ENCODE results near the gene SIPA1L3. TPM values are rescaled to one million over a fixed set of nuclear protein-coding genes. Genes with fewer than 3 reads are reported as not detected.

SIPA1L3 gene
- polyA plus RNA-seq, 4 donors: 23.3 to 30.6 (median 23.9) TPM

DNA sequence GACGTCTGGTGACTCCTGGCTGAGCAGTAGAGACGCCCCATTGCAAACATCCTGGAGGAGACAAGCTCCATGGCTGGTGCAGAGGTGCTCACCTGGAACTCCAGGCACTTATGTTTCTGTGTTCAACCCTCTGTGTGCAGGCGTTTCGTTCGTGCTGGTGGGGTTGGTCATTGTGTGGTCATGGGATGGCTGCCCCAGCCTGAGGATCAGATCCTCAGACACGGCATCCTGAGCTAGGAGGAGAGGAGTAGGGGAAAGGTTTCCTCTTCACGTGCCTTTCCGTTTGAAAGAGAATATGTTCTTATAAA is 87.8 kb downstream of the SIPA1L3 start:
- no peak for DNase-seq (ENCODE audit: low read depth in 4 of 4, low spot score in 3 of 4)

DNA sequence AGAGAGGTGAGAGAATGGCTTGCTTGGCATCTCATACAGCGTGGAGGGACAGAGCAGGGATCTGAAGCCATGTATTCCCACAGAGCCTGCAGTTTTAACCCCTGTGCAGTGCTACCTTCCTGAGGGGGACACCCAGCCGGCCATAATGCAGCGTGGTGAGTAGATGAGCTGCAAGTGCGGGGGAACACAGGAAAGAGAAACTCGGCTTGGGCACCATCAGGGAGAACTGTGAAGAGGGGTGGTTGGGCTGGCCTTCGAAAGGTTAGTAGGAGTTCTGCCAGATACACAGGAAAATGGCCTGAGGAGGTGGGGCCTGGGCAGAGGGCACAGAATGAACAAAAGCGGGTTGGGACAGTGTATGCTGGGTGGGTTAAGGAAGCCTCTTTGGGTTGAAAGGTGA is 88.3 kb downstream of the SIPA1L3 start:
- DNase-seq (ENCODE audit: low read depth in 4 of 4, low spot score in 3 of 4): no peak

DNA sequence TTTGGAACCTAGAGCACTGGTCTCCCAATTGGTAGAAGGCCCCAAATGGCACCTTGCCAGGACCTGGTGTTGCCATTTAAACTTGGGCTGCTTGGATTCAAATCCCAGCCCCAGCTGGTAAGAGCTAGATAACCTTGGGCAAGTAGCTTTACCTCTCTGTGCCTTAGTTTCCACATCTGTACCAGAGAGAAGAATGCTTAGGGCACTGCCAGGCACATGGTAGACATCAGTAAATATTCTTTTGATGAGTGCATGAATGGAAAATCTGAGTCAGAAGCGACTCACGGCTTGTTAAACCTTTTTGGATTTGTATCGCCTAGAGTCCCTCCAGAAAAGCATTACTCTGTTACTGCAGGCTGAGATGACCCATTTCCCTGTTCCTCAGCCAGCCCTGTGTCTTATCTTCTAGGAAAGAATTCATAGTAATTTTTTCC is 90.9 kb downstream of the SIPA1L3 start:
- DNase-seq (ENCODE audit: low read depth in 4 of 4, low spot score in 3 of 4): no peak

DNA sequence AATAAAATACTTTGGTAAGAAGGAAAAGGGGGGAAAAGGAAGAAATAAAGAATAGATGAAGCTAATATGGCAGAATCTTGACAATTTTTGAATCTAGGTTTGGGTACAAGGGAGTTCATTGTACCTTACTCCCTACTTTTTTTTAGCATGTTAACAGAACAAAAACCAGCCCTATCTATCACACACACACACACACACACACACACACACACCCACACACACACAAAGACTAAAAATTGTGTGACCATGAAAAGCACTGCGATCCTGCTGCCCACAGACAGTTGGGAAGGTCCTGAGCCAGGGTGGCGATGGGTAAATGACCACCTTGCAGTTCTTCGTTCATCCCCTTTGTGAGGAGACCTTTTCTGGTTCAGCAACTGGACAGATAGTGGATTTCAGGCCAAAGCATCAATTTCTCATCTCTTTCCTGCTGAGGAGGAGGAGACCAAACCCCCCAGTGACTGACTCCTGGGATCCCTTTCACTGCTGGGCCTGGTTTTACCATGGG is 91.8 kb downstream of the SIPA1L3 start:
- DNase-seq (ENCODE audit: low read depth in 4 of 4, low spot score in 3 of 4): no peak

DNA sequence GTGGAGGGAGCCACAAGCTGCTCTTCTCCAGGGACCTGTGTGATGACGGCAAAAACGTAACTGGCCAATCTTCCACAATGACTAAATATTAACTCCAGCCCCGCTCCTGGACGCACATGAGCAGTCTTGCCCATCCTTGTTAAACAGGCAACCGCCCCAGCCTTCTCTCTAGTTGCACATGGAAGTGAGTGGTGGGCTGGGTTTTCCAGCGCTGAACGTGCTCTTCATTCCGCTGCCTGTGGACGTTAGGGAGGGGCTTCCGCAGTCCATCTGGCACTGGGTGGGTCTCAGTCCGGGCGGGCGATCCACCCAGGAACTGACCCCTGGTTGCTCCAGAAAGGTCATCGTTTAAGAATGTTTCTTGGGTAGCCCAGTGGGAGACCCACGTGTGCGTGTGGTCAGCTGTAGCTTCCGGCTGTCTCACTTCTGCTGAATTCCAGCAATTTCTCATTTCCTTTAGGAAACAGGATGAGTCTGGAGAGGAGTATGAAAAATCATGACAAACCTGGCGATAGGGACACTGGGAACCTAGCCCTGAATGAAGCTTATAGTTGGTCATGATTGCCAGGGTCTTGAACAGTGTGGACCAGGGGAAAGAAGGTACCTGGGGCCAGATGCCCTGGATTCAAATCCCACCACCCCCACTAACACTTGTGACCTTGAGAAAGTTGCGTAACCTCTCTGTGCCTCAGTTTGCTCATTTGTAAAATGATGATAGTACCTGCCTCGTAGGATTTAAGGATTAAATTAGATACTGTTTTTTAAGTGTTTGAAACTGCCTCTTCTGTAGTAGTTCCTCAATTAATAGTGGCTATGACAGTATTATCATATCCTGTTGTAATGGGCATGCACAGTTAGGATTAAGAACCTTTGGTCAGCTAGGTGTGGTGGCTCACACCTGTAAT is 92.6 kb downstream of the SIPA1L3 start:
- peak in 3 of 4 donors; percentile 53 to 62 (median 53) for DNase-seq (ENCODE audit: low read depth in 4 of 4, low spot score in 3 of 4)

DNA sequence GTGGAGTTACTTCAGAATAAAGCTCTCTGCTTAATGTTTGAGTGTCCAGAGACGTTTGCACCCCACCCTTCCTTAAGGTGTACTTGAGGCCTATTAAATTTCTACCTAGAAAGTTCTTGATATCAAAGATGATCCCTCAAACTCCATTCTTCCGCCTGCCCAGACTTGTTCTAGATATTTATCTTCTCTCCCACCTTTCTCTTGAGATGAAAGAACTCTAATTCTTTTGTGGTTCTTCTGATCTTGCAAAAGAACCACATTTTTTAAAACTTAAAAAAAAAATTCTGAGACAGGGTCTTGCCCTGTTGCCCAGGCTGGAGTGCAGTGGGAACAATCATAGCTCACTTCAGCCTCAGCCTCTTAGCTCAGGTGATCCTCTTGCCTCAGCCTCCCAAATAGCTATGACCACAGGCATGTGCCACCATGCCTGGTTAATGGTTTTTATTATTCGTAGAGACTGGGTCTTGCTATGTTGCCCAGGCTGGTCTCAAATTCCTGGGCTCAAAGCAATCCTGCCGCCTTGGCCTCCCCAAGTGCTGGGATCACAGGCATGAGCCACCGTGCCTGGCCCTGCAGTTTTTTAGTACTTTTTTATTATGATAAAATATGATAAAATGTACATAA is 94.3 kb downstream of the SIPA1L3 start:
- DNase-seq (ENCODE audit: low read depth in 4 of 4, low spot score in 3 of 4): no peak

DNA sequence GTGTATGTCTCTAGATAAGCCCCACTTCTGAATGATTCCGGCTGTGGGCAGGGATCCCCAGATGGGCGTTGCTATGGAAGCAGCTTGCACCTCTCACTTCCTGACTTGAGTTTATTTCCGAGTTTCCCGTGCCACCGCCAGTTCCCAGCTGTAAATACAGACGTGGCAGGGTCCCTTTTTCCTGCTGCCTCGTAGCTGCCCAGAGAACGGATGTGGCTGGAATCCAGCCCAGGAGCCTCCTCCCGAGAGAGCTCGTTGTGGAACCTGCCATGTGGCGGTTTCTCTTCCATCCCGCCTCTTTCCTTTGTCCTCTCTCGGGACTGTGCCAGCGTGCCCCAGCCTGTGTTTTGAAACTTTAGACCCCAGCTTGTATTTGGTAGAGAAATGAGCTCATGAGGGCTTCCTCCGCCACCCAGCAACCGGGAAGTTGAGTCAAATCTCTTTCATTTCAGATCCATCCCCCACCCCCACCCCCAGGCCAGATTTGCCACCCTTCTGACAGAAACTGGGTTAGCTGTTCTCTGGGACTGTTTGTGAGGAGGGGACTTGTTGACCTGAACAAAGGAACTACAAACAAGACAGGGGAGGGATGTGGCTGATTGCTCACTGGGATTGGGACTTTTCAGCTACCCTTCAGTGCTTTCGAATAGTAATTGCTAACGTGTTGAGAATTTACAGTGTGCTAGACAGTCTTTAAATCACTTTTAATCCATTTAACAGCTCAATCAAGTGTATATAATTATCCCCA is 96.6 kb downstream of the SIPA1L3 start:
- peak; percentile 53 to 60 (median 54) for DNase-seq (ENCODE audit: low read depth in 4 of 4, low spot score in 3 of 4)

DNA sequence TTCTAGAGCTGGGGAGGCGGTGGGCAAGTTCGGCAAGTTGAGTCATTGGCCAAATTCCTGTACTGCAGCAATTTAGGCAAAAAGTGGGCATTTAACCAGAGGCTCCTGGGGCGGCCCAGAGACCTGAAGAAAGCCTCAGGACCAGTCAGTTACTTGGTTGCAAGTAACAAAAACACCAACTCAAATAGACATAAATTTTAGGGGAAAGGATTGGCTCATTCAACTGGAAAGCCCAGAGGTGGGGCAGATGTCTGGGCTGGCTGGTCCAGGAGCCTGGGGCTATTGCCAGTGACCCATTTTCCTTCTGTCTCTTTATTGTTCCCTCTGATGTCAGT is 97.1 kb downstream of the SIPA1L3 start:
- no peak for DNase-seq (ENCODE audit: low read depth in 4 of 4, low spot score in 3 of 4)

DNA sequence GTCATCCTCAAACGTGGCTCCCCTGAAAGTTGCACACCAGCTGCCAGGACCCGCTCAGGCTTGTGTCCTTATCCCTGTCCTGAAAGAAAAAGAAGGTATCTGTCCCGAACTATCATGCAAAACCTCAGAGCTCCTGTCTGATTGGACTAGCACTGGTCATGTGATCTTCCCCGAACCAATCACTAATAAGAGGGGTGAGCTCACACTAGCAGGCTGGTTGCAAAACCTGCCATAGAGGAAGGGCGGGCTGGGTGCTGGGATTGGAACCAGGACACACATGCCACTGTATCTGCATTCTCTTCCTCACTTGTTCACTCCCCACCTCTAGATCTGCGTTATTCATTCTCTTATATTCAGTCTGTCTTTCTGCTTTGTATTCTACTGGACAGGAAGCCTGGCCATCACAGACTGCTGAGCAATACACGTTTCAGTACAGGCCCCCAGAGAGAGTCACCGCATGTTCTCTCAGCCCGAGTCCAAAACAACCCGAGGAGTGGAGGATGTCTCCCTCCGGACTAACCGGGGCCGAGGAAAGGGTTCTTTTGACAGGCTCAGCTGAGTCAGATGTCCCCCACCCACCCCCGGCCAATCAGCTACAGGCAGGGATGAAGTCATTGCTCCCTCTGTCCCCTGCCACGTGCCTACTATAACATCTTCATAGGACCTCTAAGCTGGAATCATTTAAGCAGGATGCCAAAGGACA is 97.7 kb downstream of the SIPA1L3 start:
- peak; percentile 65 to 88 (median 82) for DNase-seq (ENCODE audit: low read depth in 4 of 4, low spot score in 3 of 4)

DNA sequence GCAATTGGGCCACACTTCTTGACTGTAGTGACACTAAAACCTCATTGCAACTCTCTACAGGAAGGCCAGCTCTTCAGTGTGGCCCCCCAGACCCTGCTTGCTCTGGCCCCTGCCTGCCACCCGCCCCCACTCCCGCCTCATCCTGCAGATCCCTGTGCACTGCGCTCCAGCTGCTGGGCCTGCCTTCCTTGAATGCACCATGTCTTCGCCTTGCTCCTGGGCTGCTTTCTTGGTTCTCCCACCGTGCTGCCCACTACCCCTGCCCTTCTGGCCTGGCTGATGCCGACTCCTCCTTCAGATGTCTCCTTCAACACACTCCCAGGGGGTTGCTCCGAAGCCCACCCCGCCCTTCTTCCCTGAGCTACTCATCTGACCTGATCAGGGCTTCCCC is 98.2 kb downstream of the SIPA1L3 start:
- no peak for DNase-seq (ENCODE audit: low read depth in 4 of 4, low spot score in 3 of 4)

DNA sequence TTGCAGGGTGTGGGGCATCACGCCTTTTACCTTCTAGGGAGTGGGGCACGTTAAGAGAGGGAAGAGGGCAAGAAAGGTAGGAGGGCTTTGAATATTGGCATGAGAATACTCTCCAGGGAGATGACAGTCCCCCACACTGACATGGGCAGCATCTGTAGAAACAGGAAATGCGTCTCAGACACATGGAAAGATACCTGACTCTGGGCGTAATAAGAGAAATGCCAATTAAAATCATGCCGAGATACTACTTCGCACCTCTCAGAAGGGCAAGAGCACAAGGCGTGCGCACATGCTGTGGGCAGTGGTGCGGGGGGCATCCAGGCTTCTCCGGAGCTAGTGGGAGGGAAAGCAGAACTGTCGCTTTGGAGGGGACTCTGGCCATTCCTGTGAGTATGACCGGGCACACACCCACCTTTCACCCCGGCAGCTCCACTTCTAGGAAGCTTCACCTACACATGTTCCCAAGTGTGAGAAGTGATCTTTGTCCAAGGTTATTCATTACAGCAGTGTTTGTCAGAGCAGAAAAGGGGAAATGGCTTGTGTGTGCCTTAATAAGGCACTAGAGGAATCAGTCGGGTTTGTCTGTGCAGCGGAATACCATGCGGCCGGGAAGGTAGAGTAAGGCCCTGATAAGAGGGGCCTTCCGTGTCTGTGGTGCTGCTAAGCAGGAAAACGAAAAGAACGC is 99.5 kb downstream of the SIPA1L3 start:
- no peak for DNase-seq (ENCODE audit: low read depth in 4 of 4, low spot score in 3 of 4)

DNA sequence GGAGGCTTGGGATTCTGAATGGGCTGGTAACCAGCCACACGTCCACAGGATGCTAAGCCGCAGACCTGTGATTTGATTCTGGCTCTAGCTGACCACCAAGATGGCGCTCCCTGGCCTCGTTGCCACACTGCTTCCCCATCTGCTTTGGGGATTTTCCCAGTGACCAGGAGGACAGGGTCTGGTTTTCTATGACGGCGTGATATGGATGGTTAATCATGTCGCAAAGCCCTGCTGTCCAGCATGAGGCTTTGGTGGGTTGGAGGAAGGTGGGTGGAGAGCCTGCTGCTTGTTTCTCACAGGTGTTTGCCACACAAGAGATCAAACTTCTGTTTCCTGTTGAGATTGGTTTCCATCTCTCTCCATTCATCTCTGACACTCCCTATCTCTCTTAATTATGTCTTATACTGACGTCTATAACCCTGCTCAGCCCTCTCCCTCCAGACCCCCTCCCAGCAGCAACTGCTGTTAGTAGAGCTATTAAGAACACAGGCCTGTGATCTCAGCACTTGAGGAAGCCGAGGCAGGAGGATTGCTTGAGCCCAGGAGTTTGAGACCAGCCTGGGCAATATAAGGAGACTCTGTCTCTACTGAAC is 102.7 kb downstream of the SIPA1L3 start:
- no peak for DNase-seq (ENCODE audit: low read depth in 4 of 4, low spot score in 3 of 4)

DNA sequence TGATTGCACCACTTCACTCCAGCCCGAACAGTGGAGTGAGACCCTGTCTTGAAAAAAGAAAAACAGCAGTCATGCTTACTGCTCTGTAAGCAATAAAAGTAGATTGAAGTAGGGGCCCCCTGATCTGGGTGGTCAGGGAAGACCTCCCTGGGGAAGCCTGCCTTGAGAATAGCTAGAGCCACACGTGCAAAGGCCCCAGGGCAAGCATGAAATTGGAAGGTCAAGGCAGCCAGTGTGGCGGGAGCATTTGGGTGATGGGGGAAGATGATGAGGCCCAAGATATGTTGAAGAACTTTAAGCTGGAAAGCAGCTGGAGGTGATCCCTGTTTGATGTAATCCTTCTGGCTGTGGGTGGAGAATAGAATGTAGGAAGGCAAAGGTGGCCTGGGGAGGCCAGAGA is 104.4 kb downstream of the SIPA1L3 start:
- no peak for DNase-seq (ENCODE audit: low read depth in 4 of 4, low spot score in 3 of 4)

DNA sequence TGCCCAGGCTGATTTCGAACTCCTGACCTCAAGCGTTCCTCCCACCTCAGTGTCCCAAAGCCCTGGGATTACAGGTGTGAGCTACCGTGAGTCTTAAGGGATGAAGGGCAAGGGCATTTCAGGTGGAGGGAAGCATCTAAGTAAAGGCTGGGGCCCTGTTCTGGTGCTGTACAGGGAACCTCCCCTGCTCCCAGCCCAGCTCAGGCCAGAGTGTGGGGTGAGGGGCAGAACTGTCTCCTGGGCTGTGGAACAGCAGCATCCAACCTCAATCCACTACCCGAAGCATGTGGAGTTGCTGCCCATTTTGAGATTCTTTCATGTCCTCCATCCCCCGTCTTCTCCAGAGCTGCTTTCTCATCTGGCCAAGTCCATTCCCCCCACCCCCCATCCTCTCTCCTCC is 105.3 kb downstream of the SIPA1L3 start:
- no peak for DNase-seq (ENCODE audit: low read depth in 4 of 4, low spot score in 3 of 4)

DNA sequence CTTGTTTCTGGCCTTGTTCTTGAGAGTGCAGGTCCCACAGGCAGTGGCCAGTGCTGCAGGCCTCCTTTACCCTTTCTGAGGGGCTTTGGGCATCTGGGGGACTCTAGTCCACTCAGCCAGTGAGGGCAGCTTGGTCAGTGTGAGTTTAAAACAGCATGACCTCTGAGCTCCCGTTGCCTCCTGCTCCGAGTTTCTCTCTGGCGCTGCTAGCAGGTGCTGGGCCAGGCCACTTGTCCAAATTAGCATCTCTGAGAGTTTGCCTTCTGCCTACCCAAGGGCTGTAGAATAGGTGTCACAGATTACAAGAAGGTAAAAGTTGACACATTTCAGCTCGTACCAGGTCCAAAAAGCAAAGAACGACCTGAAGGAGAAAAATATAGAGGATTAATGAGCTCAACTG is 105.9 kb downstream of the SIPA1L3 start:
- no peak for DNase-seq (ENCODE audit: low read depth in 4 of 4, low spot score in 3 of 4)

DNA sequence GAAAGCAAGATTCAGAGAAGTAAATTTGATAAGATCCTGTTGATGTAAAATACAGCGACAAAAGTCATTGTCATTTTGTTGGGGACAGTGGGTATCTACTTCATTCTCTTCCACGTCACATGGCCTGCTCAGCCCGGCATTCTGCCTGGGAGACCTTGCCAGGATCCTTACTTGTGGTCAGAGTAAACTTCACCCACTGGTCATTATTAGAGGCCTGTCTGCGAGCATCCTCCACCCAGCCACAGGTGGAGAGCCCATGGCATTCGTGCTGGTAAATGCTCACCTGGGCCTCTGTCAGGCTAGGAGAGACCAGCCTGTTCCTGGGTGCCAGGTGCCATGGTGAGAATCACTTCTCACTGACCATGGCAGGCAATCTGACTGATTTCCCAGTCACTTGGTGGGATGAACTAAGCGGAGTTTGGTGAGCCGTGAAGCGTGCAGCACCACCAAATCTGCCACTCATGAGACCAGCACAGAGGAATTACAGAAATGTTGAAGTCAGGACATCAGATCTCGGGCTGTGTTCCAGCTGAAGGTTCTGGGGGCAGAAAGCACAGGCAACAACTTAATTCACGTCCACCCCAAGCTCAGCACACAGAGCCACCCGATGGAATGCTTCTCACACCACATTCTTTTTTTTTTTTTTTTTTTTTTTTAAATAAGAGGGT is 107.0 kb downstream of the SIPA1L3 start:
- DNase-seq (ENCODE audit: low read depth in 4 of 4, low spot score in 3 of 4): no peak

DNA sequence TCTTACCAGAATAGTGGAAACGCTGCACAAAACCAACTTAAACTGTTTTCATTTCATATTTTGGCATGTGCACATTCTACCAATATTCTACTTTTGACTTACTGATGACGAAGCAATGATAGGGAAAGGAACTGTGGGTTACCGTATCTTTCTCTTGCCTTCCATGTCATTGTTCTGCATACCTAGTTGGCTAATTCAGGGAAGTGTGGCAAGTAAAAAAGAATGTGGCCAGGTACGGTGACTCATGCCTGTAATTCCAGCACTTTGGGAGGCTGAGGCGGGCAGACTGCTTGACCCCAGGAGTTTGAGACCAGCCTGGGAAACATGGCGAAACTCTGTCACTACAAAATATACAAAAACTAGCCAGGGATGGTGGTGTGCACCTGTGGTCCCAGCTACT is 108.2 kb downstream of the SIPA1L3 start:
- DNase-seq (ENCODE audit: low read depth in 4 of 4, low spot score in 3 of 4): no peak

DNA sequence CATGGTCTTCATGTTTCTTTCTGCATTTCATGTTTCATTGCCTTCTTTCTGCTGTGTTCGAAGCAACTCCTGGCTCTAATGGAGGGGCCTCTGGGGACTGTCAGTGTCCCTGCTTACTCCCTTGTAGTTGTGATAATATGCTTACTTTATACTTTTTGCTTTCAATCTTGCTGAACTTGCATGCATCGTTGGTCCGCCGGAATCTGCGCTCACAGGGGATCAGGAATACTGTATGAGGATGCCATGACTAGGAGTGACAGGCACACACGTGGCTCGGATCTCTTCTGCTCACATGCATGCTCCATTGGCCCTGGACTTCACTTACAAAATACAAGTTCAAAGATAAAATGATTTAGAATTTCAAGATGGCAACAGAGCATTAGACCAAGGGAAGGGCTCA is 108.8 kb downstream of the SIPA1L3 start:
- peak in 1 of 4 donors; percentile 53 for DNase-seq (ENCODE audit: low read depth in 4 of 4, low spot score in 3 of 4)

DNA sequence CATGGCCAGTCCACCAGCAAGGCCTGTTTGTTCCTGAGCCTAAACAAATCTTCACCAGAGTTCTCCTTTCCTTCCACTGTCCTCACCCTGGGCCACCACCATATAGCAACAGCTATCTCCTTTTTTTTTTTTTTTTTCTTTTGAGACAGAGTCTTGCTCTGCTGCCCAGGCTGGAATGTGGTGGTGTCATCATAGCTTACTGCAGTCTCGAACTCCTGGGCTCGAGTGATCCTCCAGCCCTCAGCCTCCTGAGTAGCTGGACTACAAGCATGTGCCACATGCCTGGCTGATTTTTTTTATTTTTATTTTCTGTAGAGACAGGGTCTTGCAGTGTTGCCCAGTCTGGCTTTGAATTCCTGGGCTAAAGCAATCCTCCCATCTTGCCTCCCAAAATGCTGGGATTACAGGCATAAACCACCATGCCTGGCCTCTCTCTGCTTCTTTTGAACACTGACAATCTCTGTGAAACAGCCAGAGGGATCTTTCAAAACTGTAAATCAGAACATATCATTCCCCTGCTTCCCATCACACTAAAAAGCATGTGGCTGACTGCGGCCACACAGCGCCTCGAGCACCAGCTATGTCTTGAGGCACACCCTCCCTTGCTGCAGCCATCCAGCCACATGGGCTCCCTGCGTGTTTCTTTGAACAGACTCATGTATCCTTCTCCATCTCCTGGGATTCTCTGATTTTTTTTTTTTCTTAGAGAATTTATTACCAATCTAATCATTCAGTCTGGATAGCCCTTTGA is 110.6 kb downstream of the SIPA1L3 start:
- no peak for DNase-seq (ENCODE audit: low read depth in 4 of 4, low spot score in 3 of 4)

Data from right renal pelvis (tissue), 4 donors.